Endothelial cell (in vitro differentiated cells): ENCODE data around the gene SCFD2. TPM values are rescaled to one million over a fixed set of nuclear protein-coding genes. Genes with fewer than 3 reads are reported as not detected.

Experiments
- DNase-seq: peaks from one replicate; pipeline ENCODE4 v3.0.0; 2021; ENCODE audit warnings: low spot score
- H3K27ac Mint-ChIP-seq: one replicate; pipeline ENCODE4 v1.8.0; 2021; ENCODE audit warnings: mixed read lengths, inconsistent platforms; ENCODE audit not compliant: unreplicated experiment
- H3K27me3 Mint-ChIP-seq: one replicate; pipeline ENCODE4 v1.8.0; 2021; ENCODE audit warnings: mild to moderate bottlenecking, moderate library complexity, mixed read lengths, inconsistent platforms; ENCODE audit not compliant: unreplicated experiment
- H3K36me3 Mint-ChIP-seq: one replicate; pipeline ENCODE4 v1.8.0; 2021; ENCODE audit warnings: mild to moderate bottlenecking, low read depth, mixed read lengths, inconsistent platforms; ENCODE audit not compliant: unreplicated experiment
- H3K4me1 Mint-ChIP-seq: one replicate; pipeline ENCODE4 v1.8.0; 2021; ENCODE audit warnings: mild to moderate bottlenecking, mixed read lengths, inconsistent platforms; ENCODE audit not compliant: unreplicated experiment
- H3K4me3 Mint-ChIP-seq: one replicate; pipeline ENCODE4 v1.8.0; 2021; ENCODE audit warnings: mild to moderate bottlenecking, mixed read lengths, inconsistent platforms; ENCODE audit not compliant: unreplicated experiment
- H3K9me3 Mint-ChIP-seq: one replicate; pipeline ENCODE4 v1.8.0; 2021; ENCODE audit warnings: mixed read lengths, inconsistent platforms; ENCODE audit not compliant: unreplicated experiment
- total RNA-seq: library from RNA; stranded (reverse); fragmentation: NEBNext Ultra II Directional; extraction: Animal tissue kit (Norgen Biotek cat#: 25700); gene quantifications from one replicate; pipeline ENCODE4 v1.2.1, GENCODE V29; 2021; ENCODE audit not compliant: unreplicated experiment
- TF ChIP-seq, protein P1 (sequence below): fragments of 200-600 bp; sonication (generic); IDR thresholded peaks from one replicate; pipeline ENCODE4 v1.5.0; 2021; ENCODE audit warnings: antibody characterized with exemption; ENCODE audit not compliant: unreplicated experiment

The SCFD2 gene
- total RNA-seq, 1 donor from 2014 or later: 13.6 TPM

DNA sequence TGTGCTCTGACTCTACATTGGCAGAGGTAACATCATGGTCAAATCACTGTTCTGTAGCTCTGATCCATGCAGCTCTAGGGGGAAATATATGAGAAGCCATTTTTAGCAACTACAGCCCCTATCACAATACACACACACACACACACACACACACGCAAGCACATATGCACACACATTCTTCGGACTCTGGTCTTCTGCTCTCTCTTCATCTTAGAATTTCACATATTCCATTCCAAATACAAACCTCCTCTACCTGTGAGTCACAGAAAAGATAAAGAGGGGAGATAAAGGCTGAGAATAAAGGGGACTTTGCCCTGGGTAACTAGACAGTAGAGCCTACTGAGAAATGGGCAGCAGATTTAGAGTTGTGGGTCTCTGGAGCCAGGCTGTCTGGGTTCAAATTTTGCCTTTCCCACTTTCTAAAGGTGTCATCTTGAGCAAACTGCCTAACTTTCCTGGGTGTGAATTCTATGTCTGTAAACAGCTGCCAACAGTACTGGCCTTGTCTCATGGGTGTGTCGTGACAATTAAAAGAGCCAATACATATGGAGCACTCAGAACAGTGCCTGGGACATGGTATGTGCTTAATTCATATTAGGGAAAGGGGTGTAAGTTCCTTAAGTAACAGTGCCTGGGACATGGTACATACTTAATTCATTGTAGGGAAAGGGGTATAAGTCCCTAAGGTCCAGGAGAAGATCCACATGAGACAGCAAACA is 515.3 kb downstream of the SCFD2 start:
- H3K27ac Mint-ChIP-seq: no peak overlapping the region
- H3K9me3 Mint-ChIP-seq: no peaks in the 10 kb centered on the region
- H3K4me1 Mint-ChIP-seq: no peaks in the 10 kb centered on the region
- H3K4me3 Mint-ChIP-seq: no peak overlapping the region
- no peak for DNase-seq
- TF ChIP-seq, protein P1, sequence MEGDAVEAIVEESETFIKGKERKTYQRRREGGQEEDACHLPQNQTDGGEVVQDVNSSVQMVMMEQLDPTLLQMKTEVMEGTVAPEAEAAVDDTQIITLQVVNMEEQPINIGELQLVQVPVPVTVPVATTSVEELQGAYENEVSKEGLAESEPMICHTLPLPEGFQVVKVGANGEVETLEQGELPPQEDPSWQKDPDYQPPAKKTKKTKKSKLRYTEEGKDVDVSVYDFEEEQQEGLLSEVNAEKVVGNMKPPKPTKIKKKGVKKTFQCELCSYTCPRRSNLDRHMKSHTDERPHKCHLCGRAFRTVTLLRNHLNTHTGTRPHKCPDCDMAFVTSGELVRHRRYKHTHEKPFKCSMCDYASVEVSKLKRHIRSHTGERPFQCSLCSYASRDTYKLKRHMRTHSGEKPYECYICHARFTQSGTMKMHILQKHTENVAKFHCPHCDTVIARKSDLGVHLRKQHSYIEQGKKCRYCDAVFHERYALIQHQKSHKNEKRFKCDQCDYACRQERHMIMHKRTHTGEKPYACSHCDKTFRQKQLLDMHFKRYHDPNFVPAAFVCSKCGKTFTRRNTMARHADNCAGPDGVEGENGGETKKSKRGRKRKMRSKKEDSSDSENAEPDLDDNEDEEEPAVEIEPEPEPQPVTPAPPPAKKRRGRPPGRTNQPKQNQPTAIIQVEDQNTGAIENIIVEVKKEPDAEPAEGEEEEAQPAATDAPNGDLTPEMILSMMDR: no peak
- H3K36me3 Mint-ChIP-seq: no peaks in the 10 kb centered on the region
- H3K27me3 Mint-ChIP-seq: no peaks in the 10 kb centered on the region

DNA sequence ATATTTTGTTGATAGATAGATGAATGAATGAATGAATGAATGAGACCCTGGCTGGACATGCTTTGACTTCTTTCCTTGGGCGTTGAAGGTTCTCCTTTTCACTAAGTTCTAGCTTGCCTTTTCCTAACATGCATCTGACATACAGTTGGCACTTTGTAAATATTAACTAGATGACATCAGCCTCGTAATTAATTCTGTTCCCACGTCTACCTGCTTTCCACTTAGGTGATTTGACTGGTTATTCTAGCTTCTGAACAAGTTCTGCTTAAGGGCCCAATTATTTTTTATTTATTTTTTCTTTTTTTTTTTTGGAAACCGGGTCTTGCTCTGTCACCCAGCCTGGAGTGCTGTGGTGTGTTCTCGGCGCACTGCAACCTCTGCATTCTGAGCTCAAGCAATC is 517.6 kb downstream of the SCFD2 start:
- Mint-ChIP-seq H3K27ac (no peak overlapping the region), H3K4me1 (peaks cover 8% of the 10 kb centered on the region), H3K9me3 (no peaks in the 10 kb centered on the region), H3K27me3 (peaks cover under 1% of the 10 kb centered on the region), H3K36me3 (no peaks in the 10 kb centered on the region), H3K4me3 (no peak overlapping the region)
- no peak for DNase-seq
- TF ChIP-seq, protein P1: no peak

DNA sequence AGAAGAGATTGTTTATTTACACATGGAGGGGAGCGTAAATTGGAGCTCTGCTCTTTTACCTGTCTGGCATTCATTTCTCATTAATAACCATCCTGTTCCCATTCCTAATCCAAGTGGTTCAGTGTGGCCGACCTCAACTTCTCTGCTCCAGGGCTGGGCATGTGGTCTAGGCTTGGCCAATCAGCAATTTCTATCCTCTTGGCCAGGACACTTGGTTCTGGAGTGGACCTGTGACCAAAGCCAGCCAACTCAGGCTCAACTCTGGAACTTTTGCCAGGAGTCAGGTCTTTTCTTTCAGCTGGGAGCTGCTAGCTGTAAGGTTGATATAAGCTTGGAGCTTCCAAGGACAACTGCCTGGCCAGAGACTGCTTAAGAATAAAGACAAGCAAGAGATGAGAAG is 519.4 kb downstream of the SCFD2 start:
- no peak overlapping the region for H3K27ac Mint-ChIP-seq
- H3K9me3 Mint-ChIP-seq: no peaks in the 10 kb centered on the region
- no peak for DNase-seq
- H3K27me3 Mint-ChIP-seq: peaks cover 3% of the 10 kb centered on the region
- H3K4me1 Mint-ChIP-seq: peaks cover 13% of the 10 kb centered on the region
- no peaks in the 10 kb centered on the region for H3K36me3 Mint-ChIP-seq
- TF ChIP-seq, protein P1: no peak
- no peak overlapping the region for H3K4me3 Mint-ChIP-seq

DNA sequence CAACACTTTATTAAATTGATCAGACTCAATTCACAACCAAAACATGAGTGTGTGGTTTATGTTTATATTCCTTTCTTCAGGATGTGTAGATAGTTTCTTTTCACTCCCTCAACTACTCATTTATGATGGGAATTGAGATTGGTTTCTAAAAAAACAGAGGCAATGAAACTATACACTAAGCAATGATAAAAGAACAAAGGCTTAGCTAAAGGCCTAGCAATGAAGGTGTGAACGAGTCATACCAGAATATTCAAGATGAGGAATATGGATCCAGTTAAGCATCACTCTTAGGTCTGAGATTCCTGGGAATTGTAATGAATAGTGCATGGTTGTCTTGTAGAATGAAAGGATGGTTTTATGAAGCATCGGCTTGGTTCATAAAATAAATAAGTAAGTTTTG is 521.3 kb downstream of the SCFD2 start:
- Mint-ChIP-seq H3K4me3 (no peak overlapping the region), H3K36me3 (no peaks in the 10 kb centered on the region), H3K4me1 (peaks cover 13% of the 10 kb centered on the region), H3K27ac (no peak overlapping the region), H3K9me3 (no peaks in the 10 kb centered on the region), H3K27me3 (peaks cover 3% of the 10 kb centered on the region)
- no peak for DNase-seq
- TF ChIP-seq, protein P1: no peak

DNA sequence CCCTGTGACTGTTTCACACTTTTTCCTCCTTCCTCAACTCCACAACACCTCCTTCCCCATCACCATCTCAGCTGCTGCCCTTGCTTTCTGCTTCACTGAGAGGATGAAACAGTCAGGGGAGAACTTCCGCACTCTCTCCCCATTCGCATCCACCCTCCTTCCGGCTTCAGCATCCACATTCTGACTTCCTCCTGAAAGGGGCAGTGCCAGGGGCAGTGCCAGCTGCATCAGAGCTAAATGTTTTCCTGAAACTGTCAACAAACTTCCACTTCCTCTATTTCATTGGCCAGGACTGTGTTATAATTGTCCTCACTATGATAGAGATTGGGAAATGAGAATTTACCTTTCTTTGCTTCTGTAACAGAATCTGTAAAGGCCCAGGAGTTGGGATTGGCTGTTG is 521.9 kb downstream of the SCFD2 start:
- Mint-ChIP-seq H3K4me1 (peaks cover 13% of the 10 kb centered on the region), H3K36me3 (no peaks in the 10 kb centered on the region), H3K9me3 (no peaks in the 10 kb centered on the region), H3K27ac (peak overlapping the region; percentile 9), H3K4me3 (no peak overlapping the region), H3K27me3 (peaks cover 3% of the 10 kb centered on the region)
- TF ChIP-seq, protein P1: no peak
- DNase-seq: no peak
